Astrocyte of the spinal cord (primary cell): ENCODE results near the gene NWD2.

Experiments
- DNase-seq: peaks from one replicate; pipeline ENCODE4 v3.0.0; 2011; ENCODE audit warnings: low read depth, low spot score
- H3K4me3 ChIP-seq: 2 replicates; pipeline ENCODE4 v1.5.1; 2011; ENCODE audit warnings: low read depth, mild to moderate bottlenecking, low read length, moderate library complexity
- in situ Hi-C: cut with HindIII; loops from 2 replicates; pipeline ENCODE4 v1.10.0; 2017; ENCODE audit warnings: low sequenced_read_pairs
- TF ChIP-seq, protein P1 (sequence below): IDR thresholded peaks from 2 replicates; pipeline ENCODE4 v1.5.1; 2012; ENCODE audit warnings: low read depth, mild to moderate bottlenecking, low read length, inconsistent platforms

NWD2 gene

DNA sequence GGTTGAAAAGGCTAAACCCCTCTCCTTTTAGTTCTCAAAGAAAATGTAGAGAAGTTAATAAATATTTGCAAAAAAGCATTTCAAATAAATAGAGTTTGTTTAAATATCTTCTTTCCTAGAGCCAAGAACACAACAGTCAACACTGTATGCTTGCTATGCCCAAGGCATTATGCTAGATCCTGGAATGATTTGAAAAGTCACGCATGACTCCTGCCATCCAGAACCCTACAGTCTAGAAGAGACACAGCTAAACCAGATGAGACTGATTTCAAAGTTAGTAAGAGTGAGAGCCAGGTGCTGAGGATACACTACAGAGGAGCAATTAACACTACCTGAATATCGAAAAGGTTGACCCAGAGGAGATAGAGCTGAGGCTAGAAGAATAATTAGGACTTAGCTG lies 205.8 kb downstream of the NWD2 start:
- in situ Hi-C loops, result no loop called here
- DNase-seq, result no peak
- TF ChIP-seq, protein P1, sequence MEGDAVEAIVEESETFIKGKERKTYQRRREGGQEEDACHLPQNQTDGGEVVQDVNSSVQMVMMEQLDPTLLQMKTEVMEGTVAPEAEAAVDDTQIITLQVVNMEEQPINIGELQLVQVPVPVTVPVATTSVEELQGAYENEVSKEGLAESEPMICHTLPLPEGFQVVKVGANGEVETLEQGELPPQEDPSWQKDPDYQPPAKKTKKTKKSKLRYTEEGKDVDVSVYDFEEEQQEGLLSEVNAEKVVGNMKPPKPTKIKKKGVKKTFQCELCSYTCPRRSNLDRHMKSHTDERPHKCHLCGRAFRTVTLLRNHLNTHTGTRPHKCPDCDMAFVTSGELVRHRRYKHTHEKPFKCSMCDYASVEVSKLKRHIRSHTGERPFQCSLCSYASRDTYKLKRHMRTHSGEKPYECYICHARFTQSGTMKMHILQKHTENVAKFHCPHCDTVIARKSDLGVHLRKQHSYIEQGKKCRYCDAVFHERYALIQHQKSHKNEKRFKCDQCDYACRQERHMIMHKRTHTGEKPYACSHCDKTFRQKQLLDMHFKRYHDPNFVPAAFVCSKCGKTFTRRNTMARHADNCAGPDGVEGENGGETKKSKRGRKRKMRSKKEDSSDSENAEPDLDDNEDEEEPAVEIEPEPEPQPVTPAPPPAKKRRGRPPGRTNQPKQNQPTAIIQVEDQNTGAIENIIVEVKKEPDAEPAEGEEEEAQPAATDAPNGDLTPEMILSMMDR, result no peak
- no peak overlapping the region for H3K4me3 ChIP-seq

DNA sequence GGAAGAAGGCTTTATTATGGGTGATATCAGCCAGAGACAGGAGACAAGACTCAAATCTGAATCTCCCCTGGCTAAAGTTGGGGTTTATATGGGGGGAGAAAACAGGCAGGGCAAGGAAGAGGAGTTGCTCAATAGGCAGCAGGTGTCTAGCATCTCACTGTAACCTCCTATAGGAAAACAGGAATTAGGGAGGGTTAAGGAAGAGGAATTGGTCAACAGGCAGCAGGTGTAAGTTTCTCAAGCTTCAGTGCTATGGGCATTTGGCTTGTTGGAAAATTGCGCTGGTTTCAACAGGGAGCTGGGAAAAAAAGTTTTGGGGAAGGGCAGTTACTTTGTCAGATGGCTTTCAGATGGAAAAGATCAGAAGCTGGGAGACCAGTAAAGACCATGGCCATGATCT lies 206.4 kb downstream of the NWD2 start:
- TF ChIP-seq, protein P1, result no peak
- H3K4me3 ChIP-seq, result no peak overlapping the region
- in situ Hi-C loops, result no loop called here
- no peak for DNase-seq

DNA sequence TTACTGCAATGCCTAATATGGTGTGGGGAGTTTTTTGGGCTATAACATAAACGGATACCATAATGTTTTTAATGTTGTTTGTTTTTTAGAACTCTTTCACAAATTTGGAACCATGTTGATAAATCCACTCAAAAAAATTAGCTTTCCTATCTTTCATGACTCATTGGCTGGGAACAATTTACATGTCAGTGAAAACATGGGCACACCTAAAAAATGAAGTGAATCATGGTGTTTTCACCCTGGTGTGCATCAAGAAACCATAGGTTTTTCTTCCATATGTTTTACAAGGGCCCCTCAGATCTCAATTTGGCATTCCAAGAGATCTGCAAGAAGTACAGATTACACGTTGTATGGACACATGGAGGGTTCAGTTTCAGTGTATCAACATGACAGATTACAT lies 207.1 kb downstream of the NWD2 start:
- in situ Hi-C loops, result no loop called here
- DNase-seq, result no peak
- H3K4me3 ChIP-seq, result no peak overlapping the region
- TF ChIP-seq, protein P1, result no peak

DNA sequence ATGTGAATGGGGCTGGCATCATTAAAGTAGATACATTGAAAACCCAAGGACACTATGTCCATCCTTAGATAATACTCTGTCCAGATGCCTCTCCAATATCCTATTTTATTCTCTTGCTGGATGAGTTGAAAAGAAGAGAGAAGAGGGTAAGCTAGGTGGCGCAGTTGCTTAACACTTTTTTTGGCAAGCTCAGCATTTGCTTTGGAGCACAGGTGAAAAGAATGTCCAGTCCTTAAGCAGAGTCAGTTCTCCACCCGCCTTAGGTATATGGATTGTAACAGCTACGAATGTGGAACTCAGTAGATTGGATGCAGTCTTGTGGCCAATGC lies 208.4 kb downstream of the NWD2 start:
- DNase-seq, result peak; percentile 70
- no peak overlapping the region for H3K4me3 ChIP-seq
- TF ChIP-seq, protein P1, result peak; percentile 69
- in situ Hi-C loops, result no loop called here

DNA sequence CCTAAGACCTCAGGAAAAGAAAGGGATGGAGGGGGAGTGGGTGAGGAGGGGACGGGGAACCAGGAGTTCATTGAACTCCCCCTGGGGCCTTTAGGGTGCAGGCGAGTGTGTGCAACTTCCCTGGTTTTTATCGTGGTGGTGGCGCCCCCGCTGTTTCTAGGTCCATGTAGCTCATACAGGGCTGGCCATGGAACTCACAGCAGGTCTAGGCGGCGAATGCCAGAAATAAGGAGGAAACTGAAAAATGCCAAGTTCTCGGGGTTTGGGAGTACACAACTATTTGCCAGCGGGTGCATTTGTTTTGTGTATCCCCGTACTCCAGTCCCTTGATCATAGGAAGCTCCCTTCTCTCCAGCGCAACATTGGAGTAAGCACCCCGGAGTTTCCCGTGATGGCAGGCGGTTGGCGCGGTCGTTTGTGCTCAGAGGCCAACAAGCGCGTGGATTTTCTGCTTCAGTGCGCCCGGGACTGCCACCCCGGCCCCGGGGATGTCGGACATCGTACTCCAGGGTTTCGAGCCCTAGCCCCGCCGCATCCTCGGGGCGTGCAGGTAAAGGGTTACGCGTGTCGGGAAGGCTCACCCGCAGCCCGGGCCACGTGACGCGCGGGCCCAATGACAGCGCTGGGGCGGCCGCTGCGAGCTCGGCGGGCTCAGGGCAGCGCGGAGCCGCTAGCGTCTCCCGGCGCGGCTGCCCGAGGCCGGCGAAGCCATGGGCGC lies 208.9 kb downstream of the NWD2 start:
- TF ChIP-seq, protein P1, result no peak
- DNase-seq, result peak; percentile 18
- in situ Hi-C loops, result no loop called here
- peak overlapping the region; percentile 45 for H3K4me3 ChIP-seq

DNA sequence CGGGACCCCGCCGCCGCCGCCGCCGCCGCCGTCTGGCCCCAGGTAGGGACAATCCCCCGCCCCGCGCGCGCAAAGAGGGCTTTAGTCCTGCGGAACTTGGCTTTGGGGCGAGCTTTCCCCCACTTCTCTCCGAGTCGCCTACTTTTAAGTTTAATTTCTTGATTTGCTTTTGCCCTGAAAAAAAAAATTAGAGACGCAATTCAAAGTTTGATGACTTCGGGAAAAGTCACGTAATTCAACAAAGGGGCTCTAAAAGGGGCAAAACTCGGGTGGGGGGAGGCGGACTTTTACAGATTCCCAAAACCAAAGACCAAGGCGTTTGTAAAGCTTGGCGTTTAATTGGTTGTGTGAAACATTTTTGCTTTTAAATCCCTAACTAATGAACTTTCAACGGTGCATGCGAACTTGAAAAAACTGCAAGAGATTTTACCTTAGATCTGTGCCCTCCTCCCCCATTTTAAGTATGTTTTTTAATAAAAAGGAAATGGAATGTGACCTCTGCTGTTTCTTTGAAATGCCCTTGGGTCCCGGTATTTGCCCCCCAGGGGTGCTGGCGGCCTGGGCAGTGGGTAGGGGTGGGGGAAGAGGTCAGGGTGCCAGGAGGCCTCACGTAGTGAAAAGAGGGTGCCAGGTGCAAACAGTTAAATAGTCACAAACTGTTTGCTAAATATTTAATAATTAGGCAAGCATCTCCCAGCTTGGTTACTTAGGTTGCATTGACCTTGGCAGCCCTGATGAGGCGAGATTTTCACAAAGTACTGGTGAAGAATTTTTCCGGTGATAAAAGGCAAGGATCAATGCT lies 209.7 kb downstream of the NWD2 start:
- TF ChIP-seq, protein P1, result no peak
- peak overlapping the region; percentile 28 for H3K4me3 ChIP-seq
- DNase-seq, result no peak
- in situ Hi-C loops, result no loop called here
